ENCODE results near the gene TMEM62.
"Not testable (repeated sequence)": the region's sequence is repeated elsewhere in the genome, so short reads cannot be mapped to it uniquely, and the experiment has no call there.

TMEM62 gene

DNA sequence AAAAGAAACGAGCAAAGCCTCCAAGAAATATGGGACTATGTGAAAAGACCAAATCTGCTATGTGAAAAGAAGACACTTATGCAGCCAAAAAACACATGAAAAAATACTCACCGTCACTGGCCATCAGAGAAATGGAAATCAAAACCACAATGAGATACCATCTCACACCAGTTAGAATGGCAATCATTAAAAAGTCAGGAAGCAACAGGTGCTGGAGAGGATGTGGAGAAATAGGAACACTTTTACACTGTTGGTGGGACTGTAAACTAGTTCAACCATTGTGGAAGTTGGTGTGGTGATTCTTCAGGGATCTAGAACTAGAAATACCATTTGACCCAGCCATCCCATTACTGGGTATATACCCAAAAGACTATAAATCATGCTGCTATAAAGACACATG lies 43.8 kb downstream of the TMEM62 start:
- DNase-seq (ENCODE audit: low read depth in 2 of 2) = not testable (repeated sequence)

DNA sequence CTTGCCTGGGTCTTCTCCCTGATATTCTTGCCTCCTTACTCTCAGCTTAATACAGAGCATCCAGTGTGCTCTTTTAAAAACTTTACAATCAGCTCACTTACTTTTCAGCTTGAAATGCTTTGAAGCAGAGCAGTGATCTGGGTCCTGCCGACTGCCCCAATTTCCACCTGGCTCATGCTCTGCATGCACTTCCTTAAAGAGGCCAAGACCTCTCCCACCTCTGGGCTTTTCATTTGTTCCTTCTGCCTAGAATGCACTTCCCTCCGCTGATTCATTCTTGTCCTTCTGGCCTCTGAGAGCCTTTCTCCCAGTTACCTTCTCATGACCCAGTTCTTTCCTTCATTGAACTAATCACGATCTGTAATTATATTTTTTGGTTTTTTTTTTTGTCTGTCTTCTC lies 49.9 kb downstream of the TMEM62 start:
- no peak for DNase-seq (ENCODE audit: low read depth in 2 of 2)

DNA sequence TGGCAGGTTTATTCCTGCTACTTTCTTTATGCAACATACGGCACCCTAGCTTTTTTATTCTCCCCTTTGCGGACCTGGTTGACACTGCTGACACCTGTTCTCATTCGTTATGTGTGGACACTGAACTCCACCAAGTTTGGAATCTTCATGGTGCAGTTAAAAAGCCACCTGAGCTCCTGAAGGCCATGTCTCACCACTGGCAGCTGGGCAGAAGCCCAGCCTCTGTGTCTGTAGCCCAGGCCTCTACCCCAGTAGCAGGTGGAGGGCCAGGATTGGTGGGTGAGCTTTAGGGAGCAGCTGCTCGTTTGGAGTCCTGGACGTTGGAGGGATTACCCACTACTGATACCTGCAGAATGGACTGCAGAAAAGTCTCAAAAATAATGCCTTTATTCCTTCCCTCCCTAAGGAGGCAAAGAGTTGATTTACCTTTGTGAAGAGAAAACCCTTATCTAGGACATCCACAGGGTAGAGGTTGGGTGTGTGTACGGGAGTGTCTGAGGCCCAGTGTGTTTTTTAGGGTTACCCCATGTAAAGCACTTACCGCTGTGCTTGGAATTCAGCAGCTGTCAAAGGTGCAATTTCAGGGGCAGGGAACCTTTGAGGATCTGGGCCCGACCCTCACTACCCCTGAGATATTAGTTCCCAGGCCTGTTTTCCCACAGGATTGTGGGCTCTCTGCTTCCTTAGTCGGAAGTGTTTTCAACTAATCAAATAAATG lies 51.2 kb downstream of the TMEM62 start:
- DNase-seq (ENCODE audit: low read depth in 2 of 2) = no peak

DNA sequence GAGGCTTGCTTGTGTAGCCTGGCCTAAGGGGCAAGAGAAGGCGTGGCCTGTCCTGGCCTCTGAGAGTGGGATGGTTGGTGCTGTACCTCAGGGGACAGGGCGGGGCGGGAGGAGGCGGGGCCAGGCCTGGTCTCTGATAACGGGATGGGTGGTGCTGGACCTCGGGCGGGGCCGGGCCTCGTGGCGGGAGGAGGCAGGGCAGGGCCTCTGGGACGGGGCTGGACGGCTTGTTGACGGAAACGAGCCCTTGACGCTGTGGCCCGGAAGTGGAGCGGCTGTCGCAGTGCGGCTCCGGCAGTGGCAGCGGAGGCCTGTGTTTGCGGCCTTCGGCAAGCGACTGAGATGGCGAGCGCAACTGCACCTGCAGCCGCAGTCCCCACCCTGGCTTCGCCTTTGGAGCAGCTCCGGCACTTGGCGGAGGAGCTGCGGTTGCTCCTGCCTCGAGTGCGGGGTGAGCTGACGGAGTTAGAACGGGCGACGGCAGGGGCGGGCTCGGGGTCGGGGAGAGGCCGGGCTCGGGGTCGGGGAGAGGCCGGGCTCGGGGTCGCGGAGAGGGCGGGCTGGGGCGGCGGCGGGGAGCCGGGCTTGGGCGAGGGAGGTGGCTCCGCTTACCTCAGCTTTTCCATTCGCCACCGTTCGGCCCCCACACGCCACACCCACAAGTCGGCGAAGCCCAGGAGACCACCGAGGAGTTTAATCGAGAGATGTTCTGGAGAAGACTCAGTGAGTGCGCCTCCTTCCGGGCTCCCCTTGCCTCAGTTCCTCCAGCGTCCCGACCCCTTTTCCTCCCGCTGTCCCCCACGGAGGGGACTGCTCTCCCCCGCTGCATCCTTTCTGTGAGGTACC lies 52.0 kb downstream of the TMEM62 start, which contains the start of gene CCNDBP1:
Gene CCNDBP1 (plus strand): TSS at position 247 of the 846 bp plus-strand sequence. CDS start 96 bp downstream, at position 343.
- DNase-seq (ENCODE audit: low read depth in 2 of 2) = peak; percentile 82 to 91

DNA sequence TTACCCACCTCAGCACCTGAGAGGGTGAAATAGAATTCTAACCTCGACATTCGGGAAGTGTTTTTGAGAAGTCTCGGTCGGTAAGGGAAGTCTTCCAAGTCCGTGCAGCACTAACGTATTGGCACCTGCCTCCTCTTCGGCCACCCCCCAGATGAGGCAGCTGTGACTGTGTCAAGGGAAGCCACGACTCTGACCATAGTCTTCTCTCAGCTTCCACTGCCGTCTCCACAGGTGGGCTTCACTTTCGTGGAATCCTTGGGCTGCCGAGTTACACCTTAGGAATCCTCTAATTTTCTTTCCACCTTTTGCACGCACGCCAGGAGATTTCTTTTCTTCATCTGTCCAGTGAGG lies 52.6 kb downstream of the TMEM62 start:
- DNase-seq (ENCODE audit: low read depth in 2 of 2) = no peak

DNA sequence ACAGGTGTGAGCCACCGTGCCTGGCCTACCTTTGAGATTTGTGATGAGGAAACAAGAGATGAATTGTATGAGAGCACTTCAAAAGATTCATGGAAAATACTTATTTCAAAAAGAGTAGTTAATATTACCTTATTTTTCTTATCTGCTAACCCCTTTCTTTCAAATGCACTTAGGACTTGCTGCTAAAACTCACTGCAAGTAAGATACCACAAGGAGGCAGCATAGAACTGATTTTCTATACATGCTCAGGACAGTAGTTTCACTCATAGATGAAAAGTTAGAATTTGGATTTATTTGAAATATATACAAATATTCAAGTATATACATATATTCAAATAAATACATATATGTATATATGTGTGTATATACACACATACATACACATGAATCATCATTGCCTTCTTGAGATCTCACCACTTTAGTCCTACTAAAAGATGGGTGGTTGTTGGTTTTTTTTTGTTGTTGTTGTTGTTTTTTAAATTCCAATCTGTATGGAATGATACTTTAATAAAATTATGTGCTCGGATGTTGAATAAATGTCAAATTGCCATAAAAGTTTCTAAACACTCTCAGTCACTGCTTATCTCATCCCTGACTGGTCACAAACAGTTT lies 54.3 kb downstream of the TMEM62 start:
- DNase-seq (ENCODE audit: low read depth in 2 of 2) = no peak

DNA sequence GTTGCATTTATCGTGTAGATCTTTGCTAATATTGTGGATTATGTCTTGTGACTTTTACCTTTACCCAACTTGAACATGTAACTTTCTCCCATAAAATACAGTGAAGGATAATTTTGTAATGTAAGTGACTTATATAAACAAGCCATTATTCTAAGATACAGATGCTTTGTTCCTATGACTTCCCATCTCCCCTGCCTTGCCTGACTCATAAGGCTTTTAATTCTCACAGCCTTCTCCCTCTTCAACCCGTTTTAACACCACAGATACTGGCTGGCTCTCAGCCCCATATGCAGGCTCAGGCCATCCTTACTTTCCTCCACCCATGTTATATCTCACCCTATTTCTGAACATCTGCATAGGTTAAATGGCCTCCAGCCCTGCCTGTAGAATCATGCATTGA lies 55.9 kb downstream of the TMEM62 start:
- no peak for DNase-seq (ENCODE audit: low read depth in 2 of 2)

DNA sequence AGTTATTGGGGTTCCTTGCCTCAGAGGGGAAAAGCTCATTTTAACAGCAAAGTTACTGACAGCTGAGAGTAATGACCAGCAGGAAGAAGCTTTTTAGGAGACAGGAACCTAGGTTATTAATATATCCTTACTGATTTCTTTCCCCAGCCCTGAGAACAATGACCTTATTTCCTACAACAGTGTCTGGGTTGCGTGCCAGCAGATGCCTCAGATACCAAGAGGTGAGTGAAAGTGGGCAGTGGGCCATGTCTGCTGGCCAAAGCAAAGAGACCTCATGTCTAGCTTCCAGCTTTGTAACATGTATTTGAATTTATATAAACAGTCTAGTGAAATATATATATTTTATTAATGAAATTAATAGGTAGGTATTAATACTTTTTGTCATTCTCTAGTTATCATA lies 56.8 kb downstream of the TMEM62 start:
- no peak for DNase-seq (ENCODE audit: low read depth in 2 of 2)

DNA sequence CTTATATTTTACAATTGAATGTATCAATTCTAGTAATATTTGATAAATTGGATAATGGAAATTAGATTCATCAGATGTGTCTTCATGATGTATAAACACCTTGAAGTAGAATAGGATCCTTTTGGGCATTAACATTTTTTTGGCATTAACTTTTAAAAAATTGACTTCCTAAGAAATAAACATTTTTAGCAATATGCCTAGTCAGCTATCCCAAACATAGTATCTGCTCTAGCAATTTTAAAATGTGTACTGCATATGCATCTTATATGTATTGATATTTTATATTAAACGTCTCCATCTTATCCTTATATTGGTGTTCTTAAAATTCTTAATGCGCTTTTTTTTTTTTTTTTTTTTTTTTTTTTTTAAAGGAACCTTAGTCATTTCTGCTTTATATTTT lies 60.3 kb downstream of the TMEM62 start:
- no peak for DNase-seq (ENCODE audit: low read depth in 2 of 2)

DNA sequence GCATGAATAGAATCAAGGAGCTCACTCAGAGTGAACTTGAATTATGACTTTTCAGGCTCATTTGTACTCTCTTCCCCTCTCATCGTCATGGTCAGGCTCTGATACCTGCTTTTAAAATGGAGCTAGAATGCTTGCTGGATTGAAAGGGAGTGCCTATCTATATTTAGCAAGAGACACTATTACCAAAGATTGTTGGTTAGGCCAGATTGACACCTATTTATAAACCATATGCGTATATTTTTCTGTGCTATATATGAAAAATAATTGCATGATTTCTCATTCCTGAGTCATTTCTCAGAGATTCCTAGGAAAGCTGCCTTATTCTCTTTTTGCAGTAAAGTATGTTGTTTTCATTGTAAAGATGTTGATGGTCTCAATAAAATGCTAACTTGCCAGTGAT lies 61.4 kb downstream of the TMEM62 start:
- DNase-seq (ENCODE audit: low read depth in 2 of 2) = no peak

DNA sequence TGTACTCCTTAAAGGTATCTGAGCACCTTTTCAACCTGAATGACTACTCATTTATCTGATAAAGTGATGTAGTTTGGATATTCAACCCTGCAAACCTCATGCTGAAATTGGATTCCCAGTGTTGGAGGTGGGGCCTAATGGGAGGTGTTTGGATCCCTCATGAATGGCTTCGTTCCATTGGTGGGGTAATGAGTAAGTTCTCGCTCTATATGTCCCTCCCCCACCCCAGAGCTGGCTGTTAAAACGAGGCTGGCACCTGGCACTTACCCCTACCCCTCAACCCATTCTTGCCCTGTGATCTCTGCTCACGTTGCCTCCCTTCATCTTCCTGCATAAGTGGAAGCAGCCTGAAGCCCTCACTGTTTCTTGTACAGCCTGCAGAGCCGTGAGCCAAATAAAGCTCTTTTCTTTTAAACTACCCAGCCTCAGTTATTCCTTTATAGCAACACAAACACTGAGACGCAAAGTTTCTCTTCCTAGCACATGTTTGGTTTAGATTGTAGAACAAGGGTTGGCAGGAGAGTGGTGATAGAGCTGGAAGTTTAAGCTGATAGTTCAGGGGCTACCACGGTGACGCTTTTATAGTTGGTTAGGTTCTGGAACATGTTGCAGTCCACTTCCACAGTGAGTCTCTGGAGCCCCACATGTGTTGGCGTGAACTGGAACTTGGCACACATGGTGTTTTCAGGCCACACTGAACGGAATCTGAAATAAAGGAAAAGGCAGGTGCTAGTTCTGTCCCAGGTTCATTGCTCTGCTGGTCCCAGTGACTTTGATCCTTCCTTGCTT lies 63.6 kb downstream of the TMEM62 start:
- no peak for DNase-seq (ENCODE audit: low read depth in 2 of 2)

DNA sequence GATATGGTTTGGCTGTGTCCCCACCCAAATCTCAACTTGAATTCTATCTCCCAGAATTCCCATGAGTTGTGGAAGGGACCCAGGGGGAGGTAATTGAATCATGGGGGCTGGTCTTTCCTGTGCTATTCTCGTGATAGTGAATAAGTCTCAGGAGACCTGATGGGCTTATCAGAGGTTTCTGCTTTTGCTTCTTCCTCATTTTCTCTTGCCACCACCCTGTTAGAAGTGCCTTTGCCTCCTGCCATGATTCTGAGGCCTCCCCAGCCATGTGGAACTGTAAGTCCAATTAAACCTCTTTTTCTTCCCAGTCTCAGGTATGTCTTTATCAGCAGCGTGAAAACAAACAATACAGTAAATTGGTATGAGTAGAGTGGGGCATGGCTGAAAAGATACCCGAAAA lies 64.4 kb downstream of the TMEM62 start:
- DNase-seq (ENCODE audit: low read depth in 2 of 2) = not testable (repeated sequence)

DNA sequence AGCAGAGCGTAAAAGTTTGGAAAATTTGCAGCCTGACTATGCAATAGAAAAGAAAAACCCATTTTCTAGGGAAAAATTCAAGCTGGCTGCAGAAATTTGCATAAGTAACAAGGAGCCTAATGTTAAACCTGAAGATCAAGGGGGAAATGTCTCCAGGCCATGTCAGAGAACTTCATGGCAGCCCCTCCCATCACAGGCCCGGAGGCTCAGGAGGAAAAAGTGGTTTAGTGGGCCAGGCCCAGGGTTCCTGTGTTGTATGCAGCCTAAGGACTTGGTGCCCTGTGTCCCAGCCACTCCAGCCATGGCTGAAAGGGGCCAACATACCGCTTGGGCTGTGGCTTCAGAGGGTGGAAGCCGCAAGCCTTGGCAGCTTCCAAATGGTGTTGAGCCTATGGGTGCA lies 65.2 kb downstream of the TMEM62 start:
- not testable (repeated sequence) for DNase-seq (ENCODE audit: low read depth in 2 of 2)

DNA sequence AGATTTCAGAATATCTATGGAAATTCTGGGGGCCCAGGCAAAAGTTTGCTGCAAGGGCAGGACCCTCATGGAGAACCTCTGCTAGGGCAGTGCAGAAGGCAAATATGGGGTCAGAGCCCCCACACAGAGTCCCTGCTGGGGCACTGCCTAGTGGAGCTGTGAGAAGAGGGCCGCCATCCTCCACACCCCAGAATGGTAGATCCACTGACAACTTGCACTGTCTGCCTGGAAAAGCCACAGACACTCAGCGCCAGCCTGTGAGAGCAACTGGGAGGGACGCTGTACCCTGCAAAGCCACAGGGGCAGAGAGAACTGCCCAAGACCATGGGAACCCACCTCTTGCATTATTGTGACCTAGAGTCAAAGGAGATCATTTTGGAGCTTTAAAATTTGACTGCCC lies 65.6 kb downstream of the TMEM62 start:
- DNase-seq (ENCODE audit: low read depth in 2 of 2) = no peak

DNA sequence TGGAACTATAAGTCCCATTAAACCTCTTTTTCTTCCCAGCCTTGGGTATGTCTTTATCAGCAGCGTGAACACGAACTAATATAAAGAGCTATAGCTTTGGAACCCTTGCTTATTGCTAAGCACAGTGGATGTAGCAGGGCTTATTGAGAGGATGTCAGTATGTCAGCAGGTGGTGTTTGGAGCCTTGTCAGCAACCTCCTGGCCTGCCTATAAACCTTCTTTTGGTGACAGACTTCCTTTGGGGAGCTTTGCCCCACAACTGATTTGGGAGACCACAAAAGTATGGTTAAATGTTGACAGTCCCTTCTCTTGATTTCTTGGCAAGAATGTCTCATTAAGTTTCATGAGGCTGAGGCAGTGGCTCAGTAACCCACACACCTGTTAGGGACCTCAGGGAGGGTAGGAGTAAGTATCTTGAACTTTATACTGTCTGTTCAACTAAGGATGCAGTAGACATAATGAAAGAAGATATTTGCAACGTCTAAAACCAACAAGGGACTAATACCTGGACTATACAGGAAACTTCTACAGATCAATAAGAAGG lies 66.6 kb downstream of the TMEM62 start:
- no peak for DNase-seq (ENCODE audit: low read depth in 2 of 2)

DNA sequence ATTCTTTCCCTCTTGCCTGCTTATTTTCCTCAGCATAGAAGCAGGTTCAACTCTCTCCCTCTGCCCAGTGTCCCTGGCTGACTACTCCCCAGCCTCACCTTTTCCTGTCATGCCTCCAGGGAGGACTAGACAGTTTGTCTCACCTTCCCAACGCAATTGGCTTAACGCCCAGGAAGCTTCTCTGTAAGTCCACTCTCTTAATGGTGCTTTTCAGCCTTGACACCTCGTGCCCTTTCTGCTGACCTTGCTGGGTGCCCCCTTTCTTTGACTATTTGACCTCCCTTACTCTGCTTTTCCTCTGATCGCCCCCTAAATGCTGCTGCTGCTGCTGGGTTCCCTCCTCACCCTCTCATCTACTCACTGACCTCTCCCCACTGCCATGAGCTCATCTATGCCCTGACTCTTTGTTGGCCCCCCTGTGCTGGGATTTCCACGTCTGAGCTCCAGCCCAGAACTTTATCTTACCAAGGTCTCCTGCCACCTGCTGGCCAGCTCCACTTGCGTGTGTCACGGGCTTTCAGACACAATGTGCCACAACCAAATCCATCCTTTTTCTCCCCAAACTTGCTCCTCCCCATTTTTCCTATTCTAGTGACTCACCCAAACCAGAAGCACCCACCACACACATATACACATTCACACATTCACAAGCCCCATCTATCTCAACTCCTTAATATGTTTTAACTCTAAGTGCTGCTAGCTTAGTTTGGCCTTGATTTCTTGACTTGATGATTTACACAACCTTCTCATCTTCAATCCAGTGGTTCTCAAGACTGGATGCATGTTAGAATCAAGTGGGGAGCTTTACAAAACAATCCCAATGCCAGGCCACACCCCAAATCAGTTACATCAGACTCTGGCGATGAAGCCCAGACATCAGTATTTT lies 70.9 kb downstream of the TMEM62 start:
- peak; percentile 12 to 43 for DNase-seq (ENCODE audit: low read depth in 2 of 2)

DNA sequence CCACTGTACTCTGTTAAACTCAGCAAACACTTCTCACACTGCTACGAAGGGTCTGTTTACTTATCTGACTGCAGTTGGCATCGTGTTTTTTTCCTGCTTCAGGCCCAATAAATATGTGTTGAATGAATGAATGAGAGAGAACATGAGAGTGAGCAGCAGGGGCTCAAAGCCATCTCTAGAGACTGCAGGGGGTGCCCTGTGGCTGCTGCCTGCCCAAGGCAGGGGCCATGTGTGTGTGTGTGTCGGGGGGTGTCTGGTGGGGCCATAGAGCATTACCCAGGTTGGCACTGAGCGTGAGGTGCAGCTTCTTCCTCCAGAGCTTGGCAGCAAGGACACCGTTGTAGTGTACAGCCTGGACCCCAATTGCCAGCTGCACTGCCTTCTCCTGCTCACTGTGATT lies 72.7 kb downstream of the TMEM62 start:
- DNase-seq (ENCODE audit: low read depth in 2 of 2) = no peak

DNA sequence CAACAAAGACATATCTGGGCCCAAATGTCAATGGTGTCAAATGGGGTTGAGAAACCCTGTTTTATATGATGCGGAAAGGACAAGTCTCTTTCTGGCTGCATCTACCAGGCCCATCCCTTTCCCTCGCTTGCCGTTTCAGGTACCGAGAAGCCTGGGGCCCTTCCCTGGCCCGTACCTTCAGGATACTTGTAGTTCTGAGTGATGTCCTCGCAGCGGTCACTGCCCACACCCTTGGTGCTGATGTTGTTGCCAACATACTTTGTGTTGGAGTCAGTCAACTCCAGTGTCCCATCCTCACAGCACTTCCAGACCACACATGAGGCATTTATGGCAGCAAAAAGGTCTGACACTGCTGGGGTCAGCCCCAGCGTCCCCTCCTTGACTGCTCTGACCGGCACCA lies 73.6 kb downstream of the TMEM62 start:
- no peak for DNase-seq (ENCODE audit: low read depth in 2 of 2)

DNA sequence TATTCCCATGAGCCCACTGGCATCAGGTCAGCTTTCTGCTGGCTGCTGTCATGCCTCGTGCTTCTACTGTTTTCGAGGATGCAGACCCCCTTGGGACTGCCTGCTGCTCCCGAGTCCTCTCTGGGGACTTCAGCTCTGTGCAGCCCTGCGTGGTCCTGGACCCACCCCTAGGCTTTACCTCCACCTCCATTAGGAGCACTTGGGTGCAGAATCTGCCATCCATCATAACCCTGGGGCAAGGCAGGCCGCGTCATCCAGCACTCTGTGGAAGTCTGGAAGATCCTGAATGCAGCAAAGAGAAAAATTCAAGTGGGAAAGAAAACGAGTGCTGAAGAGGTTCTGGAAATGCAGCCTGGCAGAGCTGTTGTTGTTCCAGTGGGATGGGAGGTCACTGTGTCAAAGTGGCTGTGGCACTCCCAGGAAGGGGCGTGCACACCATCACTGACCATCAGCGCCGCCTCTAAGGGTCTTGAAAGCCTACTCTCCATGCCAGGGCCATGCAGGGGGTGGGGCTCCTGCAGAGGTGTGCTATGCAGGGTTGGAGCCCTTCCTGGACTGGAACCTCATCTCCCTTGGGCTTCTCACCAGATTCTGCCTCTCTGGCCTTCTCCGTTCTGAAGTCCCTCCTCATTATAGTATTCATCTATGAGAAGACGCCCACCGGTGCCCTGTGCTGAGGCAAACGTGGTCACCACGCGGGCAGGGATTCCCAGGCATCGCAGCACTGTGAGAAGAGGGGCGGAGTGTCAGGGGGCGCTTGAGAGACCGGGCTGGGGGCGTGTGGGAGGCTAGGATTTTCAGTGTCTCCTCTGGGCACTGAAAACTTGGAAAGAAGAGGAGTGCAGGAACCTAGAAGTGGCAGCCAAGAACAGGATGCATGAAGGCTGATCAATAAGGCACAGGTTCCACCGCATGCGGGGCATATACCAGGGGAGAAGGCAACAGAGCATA lies 74.9 kb downstream of the TMEM62 start:
- DNase-seq (ENCODE audit: low read depth in 2 of 2) = no peak
